ENCODE results near the gene SWT1. TPM values are rescaled to one million over a fixed set of nuclear protein-coding genes. Genes with fewer than 3 reads are reported as not detected.

SWT1 gene
- total RNA-seq, 2 experiments from 2014 or later = 4.1 to 5.3 TPM

DNA sequence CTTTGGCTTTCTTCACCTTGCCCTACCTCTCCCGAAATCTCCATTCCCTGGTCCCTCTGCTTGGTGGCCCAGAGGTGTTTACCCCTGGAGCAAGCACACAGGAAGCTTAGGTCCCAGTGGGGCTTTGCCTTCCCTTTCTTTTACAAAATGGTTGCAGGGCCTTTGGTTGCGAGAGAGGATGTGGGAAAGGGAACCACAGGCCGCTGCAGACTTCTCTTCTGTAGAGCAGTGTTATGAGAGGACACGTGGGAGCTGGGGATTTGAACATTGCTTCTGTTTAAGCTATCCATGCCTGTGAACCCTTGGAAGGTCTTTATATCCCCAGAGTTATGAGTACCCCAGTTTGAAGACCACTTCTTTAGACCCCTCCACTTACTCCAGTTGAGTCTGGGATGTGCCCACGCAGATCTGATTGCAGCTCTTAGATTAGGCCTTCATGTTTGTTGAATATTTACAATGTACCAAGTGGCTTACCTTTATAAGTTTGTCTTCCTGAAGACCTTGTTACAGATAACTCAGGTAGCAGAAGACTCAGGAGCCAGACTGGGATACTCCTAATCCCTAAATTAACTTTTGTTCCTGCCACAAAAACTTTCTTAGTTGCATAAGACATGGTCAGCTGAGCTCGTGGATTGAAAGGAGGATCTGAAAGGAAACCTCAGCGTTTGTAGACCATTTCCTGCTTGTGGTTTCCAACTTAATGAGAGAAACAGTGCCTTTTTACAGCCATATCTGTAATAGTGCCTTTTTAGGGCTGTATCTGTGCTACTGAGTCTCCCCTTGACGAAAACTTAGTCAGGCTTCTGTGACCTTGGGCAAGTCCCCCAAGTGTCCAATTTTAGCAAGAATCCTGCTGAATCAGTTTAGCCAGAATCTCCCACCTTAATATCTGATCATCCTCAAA is 182.0 kb downstream of the SWT1 start:
- intact Hi-C loops (cut with DNase I, micrococcal nuclease) = loop anchor here in 1 of 2 experiments (2.0 kb wide), 1 partner anchor 20 kb away; no protein-coding TSS in a partner anchor
- peaks cover 42% of the 10 kb centered on the region for H3K4me1 Mint-ChIP-seq (ENCODE audit: low read depth)
- H3K27me3 Mint-ChIP-seq = no peaks in the 10 kb centered on the region
- H3K27ac ChIP-seq (ENCODE audit: low read depth in 1 of 2, low read length in 2 of 2) = peak overlapping the region in 1 of 2 donors; percentile 19
- H3K9me3 Mint-ChIP-seq = no peaks in the 10 kb centered on the region
- H3K9me3 ChIP-seq (ENCODE audit: control insufficient read depth in 1 of 2, insufficient read depth in 1 of 2, low read length in 2 of 2) = no peaks in the 10 kb centered on the region
- no peak overlapping the region for H3K4me3 ChIP-seq (ENCODE audit: low read length)
- ChIA-PET POLR2A (interaction anchor here (1.0 to 2.9 kb wide), 5 partner anchors 21 to 335 kb away, joined by 3 to 44 read pairs (median 5); partner anchors contain the start of gene IVNS1ABP), CTCF (interaction anchor here (0.8 kb wide), 1 partner anchor 21 kb away, joined by 3 read pairs; no protein-coding TSS in a partner anchor)
- no peaks in the 10 kb centered on the region for H3K36me3 Mint-ChIP-seq (ENCODE audit: low read depth)
- DNase-seq = peak in 11 of 14 experiments; percentile 12 to 88 (median 26)
- H3K27me3 ChIP-seq (ENCODE audit: control insufficient read depth in 1 of 2, insufficient read depth in 2 of 2, low read length in 2 of 2) = no peaks in the 10 kb centered on the region
- H3K4me3 Mint-ChIP-seq = peak overlapping the region; percentile 16
- peaks cover 20% of the 10 kb centered on the region for H3K4me1 ChIP-seq (ENCODE audit: insufficient read depth, low read length)
- peak; percentile 92 for ATAC-seq (ENCODE audit: poor library complexity)
- TF ChIP-seq, protein P1, sequence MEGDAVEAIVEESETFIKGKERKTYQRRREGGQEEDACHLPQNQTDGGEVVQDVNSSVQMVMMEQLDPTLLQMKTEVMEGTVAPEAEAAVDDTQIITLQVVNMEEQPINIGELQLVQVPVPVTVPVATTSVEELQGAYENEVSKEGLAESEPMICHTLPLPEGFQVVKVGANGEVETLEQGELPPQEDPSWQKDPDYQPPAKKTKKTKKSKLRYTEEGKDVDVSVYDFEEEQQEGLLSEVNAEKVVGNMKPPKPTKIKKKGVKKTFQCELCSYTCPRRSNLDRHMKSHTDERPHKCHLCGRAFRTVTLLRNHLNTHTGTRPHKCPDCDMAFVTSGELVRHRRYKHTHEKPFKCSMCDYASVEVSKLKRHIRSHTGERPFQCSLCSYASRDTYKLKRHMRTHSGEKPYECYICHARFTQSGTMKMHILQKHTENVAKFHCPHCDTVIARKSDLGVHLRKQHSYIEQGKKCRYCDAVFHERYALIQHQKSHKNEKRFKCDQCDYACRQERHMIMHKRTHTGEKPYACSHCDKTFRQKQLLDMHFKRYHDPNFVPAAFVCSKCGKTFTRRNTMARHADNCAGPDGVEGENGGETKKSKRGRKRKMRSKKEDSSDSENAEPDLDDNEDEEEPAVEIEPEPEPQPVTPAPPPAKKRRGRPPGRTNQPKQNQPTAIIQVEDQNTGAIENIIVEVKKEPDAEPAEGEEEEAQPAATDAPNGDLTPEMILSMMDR (IDR thresholded peaks at IDR 0.05) = no peak
- peak overlapping the region; percentile 62 for H3K27ac Mint-ChIP-seq
- no peaks in the 10 kb centered on the region for H3K36me3 ChIP-seq (ENCODE audit: insufficient read depth, low read length)

DNA sequence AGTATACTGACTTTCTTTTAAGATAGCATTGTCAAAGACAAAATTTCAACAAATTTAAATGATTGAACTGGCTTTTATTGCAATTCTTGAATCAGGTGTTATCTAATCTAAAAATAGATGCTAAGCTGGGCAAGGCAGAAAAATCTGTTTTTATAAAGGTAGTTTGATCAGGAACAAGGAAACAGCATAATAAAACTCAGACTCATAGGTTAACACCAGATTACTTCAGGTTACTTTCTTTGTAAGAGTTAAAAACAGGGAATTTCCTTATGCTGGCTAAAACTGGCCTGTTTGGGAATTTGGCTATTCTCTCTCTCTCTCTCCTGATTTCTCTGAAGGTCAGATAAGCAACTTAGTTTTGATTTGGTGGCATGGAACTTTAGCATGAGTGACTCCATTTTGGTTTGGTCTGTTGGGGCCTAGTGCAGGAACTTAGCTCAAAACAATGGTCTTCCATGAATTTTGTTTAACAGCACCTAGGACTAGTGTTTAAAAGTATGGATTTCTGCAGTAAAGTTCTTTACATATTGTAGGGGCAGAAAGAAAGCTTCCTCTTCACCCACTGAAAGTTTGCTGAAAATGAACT is 184.3 kb downstream of the SWT1 start:
- Mint-ChIP-seq H3K4me1 (ENCODE audit: low read depth) (peaks cover 51% of the 10 kb centered on the region), H3K27ac (peak overlapping the region; percentile 34), H3K9me3 (no peaks in the 10 kb centered on the region), H3K27me3 (no peaks in the 10 kb centered on the region), H3K36me3 (ENCODE audit: low read depth) (no peaks in the 10 kb centered on the region), H3K4me3 (no peak overlapping the region)
- H3K36me3 ChIP-seq (ENCODE audit: insufficient read depth, low read length) = no peaks in the 10 kb centered on the region
- no peak overlapping the region for H3K27ac ChIP-seq (ENCODE audit: low read depth in 1 of 2, low read length in 2 of 2)
- no peak for ATAC-seq (ENCODE audit: poor library complexity)
- CTCF ChIA-PET = no interaction called here
- no peaks in the 10 kb centered on the region for H3K27me3 ChIP-seq (ENCODE audit: control insufficient read depth in 1 of 2, insufficient read depth in 2 of 2, low read length in 2 of 2)
- intact Hi-C loops (cut with DNase I, micrococcal nuclease) = no loop called here
- POLR2A ChIA-PET = interaction anchor here (2.0 kb wide), 1 partner anchor 24 kb away, joined by 4 read pairs; the partner anchor contains the start of gene IVNS1ABP
- no peak overlapping the region for H3K4me3 ChIP-seq (ENCODE audit: low read length)
- TF ChIP-seq, protein P1 (IDR thresholded peaks at IDR 0.05) = no peak
- DNase-seq = no peak
- H3K9me3 ChIP-seq (ENCODE audit: control insufficient read depth in 1 of 2, insufficient read depth in 1 of 2, low read length in 2 of 2) = no peaks in the 10 kb centered on the region
- H3K4me1 ChIP-seq (ENCODE audit: insufficient read depth, low read length) = peaks cover 23% of the 10 kb centered on the region

Other genes starting within 250 kb of the SWT1 start
- 10 to 100 TPM; 18.5 to 20.4 TPM for gene NIBAN1, start 182.7 kb upstream of the SWT1 start, total RNA-seq
- gene RNF2, start 111.6 kb upstream of the SWT1 start, total RNA-seq = 1 to 10 TPM; 7.4 to 9.0 TPM
- 1 to 10 TPM; 2.8 to 4.7 TPM for gene TRMT1L, start 214 bp upstream of the SWT1 start, total RNA-seq
- 100 to 1,000 TPM; 234 to 254 TPM for gene IVNS1ABP, start 160.1 kb downstream of the SWT1 start, total RNA-seq